ENCODE measurements around the gene CDKAL1.

DNA sequence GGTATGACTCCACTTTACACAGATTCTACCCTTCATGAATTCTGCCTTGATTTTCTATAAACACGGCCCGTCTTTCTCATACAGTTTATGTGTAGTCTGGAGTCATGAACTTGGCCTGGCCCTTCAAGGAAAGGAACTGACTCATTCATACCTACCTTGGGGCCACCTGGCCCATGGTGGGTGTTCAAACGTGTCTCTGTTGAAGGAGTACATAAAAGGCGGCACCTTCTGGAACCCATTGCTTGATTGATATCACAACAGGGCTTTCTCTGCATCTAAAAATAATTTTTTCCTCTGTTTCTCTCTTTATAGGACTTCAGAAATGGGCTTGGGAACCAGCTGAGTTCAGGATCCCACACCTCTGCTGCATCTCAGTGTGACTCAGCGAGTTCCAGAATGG lies 696.3 kb downstream of the CDKAL1 start:
- TF ChIP-seq FOXA1 (IDR thresholded peaks at IDR 0.05) (no peak), FOXK2 (IDR thresholded peaks at IDR 0.05) (no peak), SUZ12 (IDR thresholded peaks at IDR 0.05) (no peak), ELF4 (IDR thresholded peaks at IDR 0.05) (no peak), HDGF (IDR thresholded peaks at IDR 0.05; ENCODE audit: borderline replicate concordance) (no peak), SP1 (IDR thresholded peaks at IDR 0.05) (no peak), FOXM1 (IDR thresholded peaks at IDR 0.05; ENCODE audit: borderline replicate concordance) (no peak), NFRKB (IDR thresholded peaks at IDR 0.05) (no peak), L3MBTL2 (conservative IDR thresholded peaks at IDR 0.05) (no peak), BHLHE40 (IDR thresholded peaks at IDR 0.05; ENCODE audit: borderline replicate concordance) (no peak), LEF1 (IDR thresholded peaks at IDR 0.05; ENCODE audit: borderline replicate concordance) (no peak), ARNT (IDR thresholded peaks at IDR 0.05) (no peak)
- TF ChIP-seq, protein P1, sequence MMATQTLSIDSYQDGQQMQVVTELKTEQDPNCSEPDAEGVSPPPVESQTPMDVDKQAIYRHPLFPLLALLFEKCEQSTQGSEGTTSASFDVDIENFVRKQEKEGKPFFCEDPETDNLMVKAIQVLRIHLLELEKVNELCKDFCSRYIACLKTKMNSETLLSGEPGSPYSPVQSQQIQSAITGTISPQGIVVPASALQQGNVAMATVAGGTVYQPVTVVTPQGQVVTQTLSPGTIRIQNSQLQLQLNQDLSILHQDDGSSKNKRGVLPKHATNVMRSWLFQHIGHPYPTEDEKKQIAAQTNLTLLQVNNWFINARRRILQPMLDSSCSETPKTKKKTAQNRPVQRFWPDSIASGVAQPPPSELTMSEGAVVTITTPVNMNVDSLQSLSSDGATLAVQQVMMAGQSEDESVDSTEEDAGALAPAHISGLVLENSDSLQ (IDR thresholded peaks at IDR 0.05): no peak
